ENCODE results near the gene ATXN10.
"Not testable (repeated sequence)": the region's sequence is repeated elsewhere in the genome, so short reads cannot be mapped to it uniquely, and the experiment has no call there.

ATXN10 gene

GRCh38 chr22:45673482-45674175 is 2.0 kb downstream of the ATXN10 start:
- peak overlapping the region; percentile 95; the same call in 1 of the 2 replicates for H3K4me3 ChIP-seq (ENCODE audit: low read length)
- no peak for DNase-seq (ENCODE audit: low read depth, low spot score)

DNA sequence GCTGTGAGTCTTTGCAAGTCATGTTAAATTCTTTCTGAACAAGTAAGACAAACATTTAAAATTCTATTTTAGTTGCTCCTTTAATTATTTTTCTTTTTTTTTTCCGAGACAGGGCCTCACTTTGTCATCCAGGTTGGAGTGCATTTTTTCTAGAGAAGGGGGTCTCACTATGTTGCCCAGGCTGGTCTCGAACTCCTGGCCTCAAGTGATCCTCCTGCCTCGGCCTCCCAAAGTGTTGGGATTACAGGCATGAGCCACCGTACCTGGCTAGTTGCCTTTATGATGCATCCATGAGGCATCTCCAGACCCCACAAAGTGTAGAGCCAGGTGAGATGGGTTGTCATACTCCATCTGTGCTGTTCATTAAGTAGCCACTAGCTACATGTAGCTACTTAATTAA is 4.4 kb downstream of the ATXN10 start:
- DNase-seq (ENCODE audit: low read depth, low spot score) = no peak
- no peak overlapping the region for H3K4me3 ChIP-seq (ENCODE audit: low read length)

- H3K4me3 ChIP-seq (ENCODE audit: low read length) = no peak overlapping the region
- no peak for DNase-seq (ENCODE audit: low read depth, low spot score)
Measured at GRCh38 chr22:45677063-45677462, 5.4 kb downstream of the ATXN10 start.

DNA sequence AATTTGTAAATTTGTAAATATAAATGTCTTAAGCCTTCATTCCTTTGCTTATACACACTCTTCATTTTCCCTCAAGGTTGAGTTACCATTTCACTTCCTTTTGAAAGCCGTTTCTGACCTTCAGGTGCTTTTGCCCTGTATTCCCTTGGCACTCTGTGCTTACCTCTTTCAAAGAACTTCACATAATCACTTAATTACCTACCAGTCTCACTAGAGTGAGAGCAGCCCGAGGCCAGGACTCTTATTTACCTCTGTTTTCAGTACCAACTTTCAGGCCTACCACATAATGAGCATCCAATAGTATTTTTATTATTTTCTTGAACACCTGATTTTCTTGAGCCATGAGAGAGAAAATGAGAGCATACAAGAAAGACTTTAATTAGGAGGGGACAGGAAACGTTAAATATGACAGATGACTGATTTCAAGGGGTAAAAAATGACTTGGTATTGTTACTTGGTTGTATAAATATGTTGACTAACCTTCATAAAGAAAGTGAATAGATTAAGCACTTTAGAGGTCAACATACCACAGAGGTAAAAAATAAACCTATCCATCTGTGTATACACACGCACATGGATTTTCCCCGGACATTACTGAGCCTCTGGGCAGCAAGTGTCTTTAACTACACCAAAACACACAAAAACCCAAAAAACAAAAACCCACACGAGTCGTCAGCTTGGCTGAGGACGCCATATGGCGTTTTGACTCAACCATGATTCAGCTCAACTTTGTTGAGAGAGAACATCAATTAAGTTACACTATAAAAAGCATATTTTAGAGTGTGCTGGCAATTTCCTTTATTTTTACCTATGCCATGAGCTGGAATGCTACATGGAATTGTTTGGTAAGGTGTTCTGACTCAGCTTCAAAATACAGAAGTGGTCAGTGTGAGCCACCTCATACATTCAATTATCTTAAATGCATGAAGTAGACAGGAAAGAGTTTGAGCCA is 7.6 kb downstream of the ATXN10 start:
- no peak overlapping the region for H3K4me3 ChIP-seq (ENCODE audit: low read length)
- no peak for DNase-seq (ENCODE audit: low read depth, low spot score)

DNA sequence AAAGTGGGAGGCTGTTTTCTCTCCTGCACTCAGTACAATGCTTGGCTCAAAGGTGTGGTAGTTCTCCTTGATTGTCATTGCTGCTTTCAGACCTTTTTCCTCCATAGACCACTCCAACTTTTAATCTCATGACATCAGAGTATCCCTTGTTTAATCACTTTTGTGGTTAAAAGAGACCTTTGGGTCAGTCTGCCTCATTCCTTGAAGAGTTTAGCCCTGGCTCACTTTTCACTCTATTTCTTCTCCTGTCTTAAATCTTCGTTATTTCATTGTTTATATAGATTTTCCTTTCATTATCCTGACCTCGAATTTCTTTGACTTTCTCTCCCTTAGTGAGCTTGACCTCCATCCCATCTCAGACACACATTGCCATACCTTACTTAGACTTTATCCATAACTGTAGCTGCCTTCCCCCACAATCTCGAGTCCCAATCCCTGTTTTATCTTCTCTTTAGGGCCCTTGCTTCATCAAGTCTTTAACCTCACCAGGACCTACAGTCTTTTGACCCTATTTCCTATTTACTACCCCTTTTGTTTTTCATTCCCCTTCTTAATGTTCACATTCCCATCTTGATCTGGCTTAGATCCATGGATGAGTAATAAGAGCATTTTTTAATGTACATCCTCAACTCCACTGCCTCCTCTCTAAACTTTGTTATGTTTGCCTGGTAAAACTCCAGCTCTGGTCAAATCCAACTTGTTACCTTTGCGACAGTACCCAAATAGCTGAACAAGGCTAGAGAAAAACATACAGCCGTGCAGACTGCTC is 9.5 kb downstream of the ATXN10 start:
- DNase-seq (ENCODE audit: low read depth, low spot score) = no peak
- no peak overlapping the region for H3K4me3 ChIP-seq (ENCODE audit: low read length)

- no peak for DNase-seq (ENCODE audit: low read depth, low spot score)
- no peak overlapping the region for H3K4me3 ChIP-seq (ENCODE audit: low read length)
Measured at GRCh38 chr22:45682064-45682463, 10.4 kb downstream of the ATXN10 start.

DNA sequence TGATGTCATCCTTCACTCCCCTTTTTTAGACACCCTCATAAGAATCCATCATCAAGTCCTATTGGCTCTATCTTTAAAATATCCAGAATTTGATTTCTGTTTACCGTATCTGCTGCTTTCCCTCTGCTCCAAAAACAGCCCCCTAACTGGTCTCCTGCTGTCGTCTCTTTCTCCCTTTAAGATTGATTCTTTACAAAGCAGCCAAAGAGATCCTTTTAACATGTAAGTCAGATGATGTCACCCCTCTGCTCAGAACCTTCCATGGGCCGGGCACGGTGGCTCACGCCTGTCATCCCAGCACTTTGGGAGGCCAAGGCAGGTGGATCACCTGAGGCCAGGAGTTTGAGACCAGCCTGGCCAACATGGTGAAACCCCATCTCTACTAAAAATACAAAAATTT is 11.1 kb downstream of the ATXN10 start:
- H3K4me3 ChIP-seq (ENCODE audit: low read length); DNase-seq (ENCODE audit: low read depth, low spot score): not testable (repeated sequence)

DNA sequence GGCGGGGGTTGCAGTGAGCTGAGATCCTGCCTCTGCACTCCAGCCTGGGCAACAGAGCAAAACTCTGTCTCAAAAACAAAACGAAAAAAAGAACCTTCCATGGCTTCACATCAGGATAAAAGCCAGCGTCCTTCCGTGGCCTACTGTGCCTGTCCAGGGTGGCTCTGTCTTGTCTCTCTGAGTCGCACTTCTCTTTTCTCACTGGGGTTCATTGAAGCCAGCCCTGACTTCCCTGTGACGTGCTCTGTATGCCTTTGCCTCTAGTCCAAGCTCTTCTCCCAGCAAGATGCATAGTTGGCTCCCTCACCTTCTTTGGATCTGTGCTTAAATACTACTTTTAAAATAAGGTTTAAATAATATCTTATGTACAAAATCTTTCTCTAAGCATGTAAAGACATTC is 11.6 kb downstream of the ATXN10 start:
- no peak for DNase-seq (ENCODE audit: low read depth, low spot score)
- H3K4me3 ChIP-seq (ENCODE audit: low read length) = no peak overlapping the region

- no peak for DNase-seq (ENCODE audit: low read depth, low spot score)
- H3K4me3 ChIP-seq (ENCODE audit: low read length) = no peak overlapping the region
Measured at GRCh38 chr22:45683680-45684079, 12.0 kb downstream of the ATXN10 start.

- H3K4me3 ChIP-seq (ENCODE audit: low read length) = no peak overlapping the region
- DNase-seq (ENCODE audit: low read depth, low spot score) = no peak
Measured at GRCh38 chr22:45684169-45684568, 12.5 kb downstream of the ATXN10 start.

DNA sequence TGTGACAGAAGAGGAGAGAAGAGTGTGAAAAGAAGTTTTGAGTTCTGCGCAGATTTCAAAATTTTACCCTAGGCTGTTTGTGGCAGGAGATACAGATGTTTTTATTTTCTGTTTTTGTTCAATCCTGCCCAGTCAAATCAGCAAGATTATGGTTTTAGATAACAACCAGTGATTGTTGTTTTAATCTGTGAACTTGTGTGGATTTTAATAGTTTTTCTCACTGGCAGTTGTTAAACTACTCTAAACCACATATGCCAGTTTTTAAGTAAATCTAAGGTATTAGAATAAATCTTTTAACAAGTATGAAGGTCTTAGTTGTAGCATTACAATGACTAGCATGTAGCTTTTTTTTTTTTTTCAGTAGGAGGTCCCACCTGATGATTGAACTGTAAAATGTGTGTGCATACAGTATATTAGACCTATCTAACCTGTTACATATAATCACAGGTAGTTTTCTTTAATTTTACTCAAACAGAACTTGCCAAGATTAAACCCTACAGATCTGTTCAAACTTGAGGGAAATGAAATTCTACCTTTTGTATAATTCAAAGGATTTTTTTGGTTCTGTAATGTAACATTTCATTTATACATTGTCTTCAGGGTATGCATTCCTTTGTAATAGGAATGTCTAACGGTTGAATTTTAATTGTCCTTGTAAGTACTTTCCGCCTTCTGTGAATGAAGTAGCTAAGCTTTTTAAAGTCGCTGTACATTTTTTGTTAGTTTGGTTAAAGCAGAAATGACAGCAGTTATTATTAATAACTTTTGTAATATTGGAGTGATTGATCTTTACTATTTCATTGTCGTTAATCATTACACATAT is 13.3 kb downstream of the ATXN10 start:
- no peak overlapping the region for H3K4me3 ChIP-seq (ENCODE audit: low read length)
- no peak for DNase-seq (ENCODE audit: low read depth, low spot score)

DNA sequence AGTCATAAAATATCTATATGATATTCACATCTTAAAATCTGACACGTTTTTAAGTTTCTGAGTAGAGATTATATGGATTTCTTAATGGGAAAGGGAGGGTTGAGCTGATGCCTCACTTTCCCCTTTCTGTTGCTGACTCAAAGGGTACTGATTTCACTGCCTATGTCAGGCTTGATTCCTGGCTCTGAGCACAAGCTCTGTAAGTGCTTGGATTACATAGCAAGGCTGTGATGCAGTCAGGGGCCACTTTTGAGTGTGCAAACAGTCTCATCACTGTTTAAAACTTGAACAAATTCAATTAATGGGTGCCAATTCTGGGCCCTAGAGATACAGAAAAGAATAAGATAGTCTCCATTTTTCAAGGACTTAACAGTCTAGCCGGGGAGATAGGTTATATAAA is 14.4 kb downstream of the ATXN10 start:
- no peak overlapping the region for H3K4me3 ChIP-seq (ENCODE audit: low read length)
- no peak for DNase-seq (ENCODE audit: low read depth, low spot score)

GRCh38 chr22:45686836-45687235 is 15.2 kb downstream of the ATXN10 start:
- DNase-seq (ENCODE audit: low read depth, low spot score) = no peak
- no peak overlapping the region for H3K4me3 ChIP-seq (ENCODE audit: low read length)

DNA sequence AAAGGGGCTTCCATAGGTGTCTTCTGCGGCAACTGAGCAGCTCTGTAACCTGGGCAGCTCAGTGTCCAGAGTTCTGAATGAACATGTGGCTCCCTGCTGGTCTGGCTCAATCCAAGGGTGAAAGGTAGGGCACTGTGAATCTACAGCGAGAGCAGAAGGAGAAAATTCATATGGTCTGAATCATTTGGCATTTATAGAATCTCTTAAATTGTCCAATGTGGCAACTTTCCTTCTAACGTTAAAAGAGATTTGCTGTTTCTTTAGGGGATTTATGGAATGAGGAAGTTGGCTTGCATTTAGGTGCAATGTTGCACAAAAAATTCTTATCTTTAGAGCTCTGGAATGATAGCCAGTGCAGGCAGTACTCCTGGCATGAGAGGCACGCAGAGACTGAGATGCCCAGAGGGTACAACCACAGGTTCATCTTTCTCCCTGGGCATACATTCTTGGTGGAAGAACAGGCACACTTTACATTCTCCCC is 17.0 kb downstream of the ATXN10 start:
- no peak overlapping the region for H3K4me3 ChIP-seq (ENCODE audit: low read length)
- no peak for DNase-seq (ENCODE audit: low read depth, low spot score)

- H3K4me3 ChIP-seq (ENCODE audit: low read length) = no peak overlapping the region
- no peak for DNase-seq (ENCODE audit: low read depth, low spot score)
Measured at GRCh38 chr22:45689211-45689610, 17.6 kb downstream of the ATXN10 start.

DNA sequence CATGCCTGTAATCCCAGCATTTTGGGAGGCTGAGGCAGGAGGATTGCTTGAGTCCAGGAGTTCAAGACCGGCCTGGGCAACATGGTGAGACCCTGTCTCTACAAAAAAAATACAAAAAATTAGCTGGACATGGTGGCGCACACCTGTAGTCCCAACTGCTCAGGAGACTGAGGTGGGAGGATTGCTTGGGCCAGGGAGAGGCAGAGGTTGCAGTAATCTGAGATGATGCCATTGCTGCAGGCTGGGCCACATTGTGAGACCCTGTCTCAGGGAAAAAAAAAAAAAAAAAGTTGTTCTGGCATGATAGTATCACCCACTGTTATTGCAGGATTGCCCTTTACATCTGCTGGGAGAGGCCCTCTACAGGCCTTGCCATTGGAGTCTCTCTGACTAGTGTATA is 18.4 kb downstream of the ATXN10 start:
- DNase-seq (ENCODE audit: low read depth, low spot score) = no peak
- H3K4me3 ChIP-seq (ENCODE audit: low read length) = no peak overlapping the region

GRCh38 chr22:45692549-45692948 is 20.9 kb downstream of the ATXN10 start:
- no peak for DNase-seq (ENCODE audit: low read depth, low spot score)
- no peak overlapping the region for H3K4me3 ChIP-seq (ENCODE audit: low read length)

DNA sequence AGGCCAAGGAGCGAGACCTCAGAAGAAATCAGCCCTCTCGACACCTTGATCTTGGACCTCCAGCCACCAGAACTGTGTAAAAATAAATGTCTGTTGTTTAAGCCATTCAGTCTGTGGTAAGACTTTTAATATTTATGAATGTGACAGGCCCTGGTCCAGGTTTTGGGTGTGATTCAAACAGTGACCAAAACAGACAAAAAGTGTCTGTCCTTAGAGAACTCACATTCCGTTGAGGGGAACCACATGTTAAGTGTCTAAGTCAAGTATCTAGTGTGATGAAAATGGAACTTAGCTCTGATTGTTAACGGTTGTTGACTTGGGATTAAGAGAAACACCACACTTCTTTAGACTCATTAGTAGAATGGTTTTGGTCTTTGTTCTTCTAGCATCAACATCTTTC is 22.2 kb downstream of the ATXN10 start:
- no peak for DNase-seq (ENCODE audit: low read depth, low spot score)
- H3K4me3 ChIP-seq (ENCODE audit: low read length) = no peak overlapping the region

- no peak overlapping the region for H3K4me3 ChIP-seq (ENCODE audit: low read length)
- no peak for DNase-seq (ENCODE audit: low read depth, low spot score)
Measured at GRCh38 chr22:45696227-45696626, 24.6 kb downstream of the ATXN10 start.

Data from Jurkat, Clone E6-1 (cell line).